Left ventricle myocardium inferior (tissue), 1 donor: ENCODE data around the gene GNAI3. TPM values are rescaled to one million over a fixed set of nuclear protein-coding genes. Genes with fewer than 3 reads are reported as not detected.

Experiments
- DNase-seq: peaks from one replicate; pipeline ENCODE4 v3.0.0-alpha.2; 2020
- H3K27ac ChIP-seq: fragments of 200-600 bp; replicated peaks from 2 replicates; pipeline ENCODE4 v1.8.0; 2021
- H3K27me3 ChIP-seq: fragments of 200-600 bp; 2 replicates; pipeline ENCODE4 v1.8.0; 2021; ENCODE audit warnings: low read depth
- H3K36me3 ChIP-seq: fragments of 200-600 bp; 2 replicates; pipeline ENCODE4 v1.8.0; 2021
- H3K4me1 ChIP-seq: fragments of 200-600 bp; 2 replicates; pipeline ENCODE4 v1.8.0; 2021
- H3K4me3 ChIP-seq: fragments of 200-600 bp; 2 replicates; pipeline ENCODE4 v1.8.0; 2021; ENCODE audit warnings: mild to moderate bottlenecking, moderate library complexity
- H3K9me3 ChIP-seq: fragments of 200-600 bp; replicated peaks from 2 replicates; pipeline ENCODE4 v1.8.0; 2021
- CTCF ChIP-seq: fragments of 200-600 bp; IDR thresholded peaks from 2 replicates; pipeline ENCODE4 v1.8.0; 2021; ENCODE audit warnings: antibody characterized with exemption, mild to moderate bottlenecking, borderline replicate concordance
- intact Hi-C: fragments of 100-400 bp; cut with micrococcal nuclease; formaldehyde crosslinking; loops from one replicate; pipeline ENCODE4 v1.11.0; 2022
- total RNA-seq: library from RNA; stranded (reverse); fragmentation: NEBNext Ultra II Directional; extraction: Animal tissue kit (Norgen Biotek cat#: 25700); gene quantifications from one replicate; pipeline ENCODE4 v1.2.1, GENCODE V29; 2021
- donor health status: DM: no; HTN: yes; CAD: no; lungs with severe emphysema.

Gene GNAI3
- total RNA-seq, 1 donor from 2014 or later: 2.0 TPM

GRCh38 chr1:109667452-109668122, 119.2 kb downstream of the GNAI3 start, which contains the start of gene GSTM2:
Gene GSTM2 (plus strand): TSS chr1:109668057. CDS start chr1:109668116, 59 bp downstream.
- H3K27me3 ChIP-seq: no peaks in the 10 kb centered on the region
- H3K4me3 ChIP-seq: peak within 1 kb of the TSS; percentile 73
- peaks cover 30% of the 10 kb centered on the region for H3K4me1 ChIP-seq
- H3K9me3 ChIP-seq: no peaks in the 10 kb centered on the region
- intact Hi-C loops: no loop called here
- peak within 1 kb of the TSS; percentile 63 for H3K27ac ChIP-seq
- DNase-seq: peak; percentile 96
- no peak for TF ChIP-seq CTCF
- H3K36me3 ChIP-seq: peaks cover 10% of the 10 kb centered on the region

Other genes starting within 250 kb of the GNAI3 start
- 0.22 TPM for gene MYBPHL, start 241.6 kb upstream of the GNAI3 start, total RNA-seq
- gene SORT1, start 150.7 kb upstream of the GNAI3 start, total RNA-seq: 146 TPM
- 49.9 TPM for gene PSMA5, start 122.2 kb upstream of the GNAI3 start, total RNA-seq
- 25.3 TPM for gene SYPL2, start 82.1 kb upstream of the GNAI3 start, total RNA-seq
- gene ATXN7L2, start 64.7 kb upstream of the GNAI3 start, total RNA-seq: 2.1 TPM
- 4.6 TPM for gene CYB561D1, start 54.5 kb upstream of the GNAI3 start, total RNA-seq
- gene AMIGO1, start 38.9 kb upstream of the GNAI3 start, total RNA-seq: 19.4 TPM
- 0.08 TPM for gene GPR61, start 8.7 kb upstream of the GNAI3 start, total RNA-seq
- not detected for gene GNAT2, start 71.0 kb downstream of the GNAI3 start, total RNA-seq
- 12.9 TPM for gene AMPD2, start 71.2 kb downstream of the GNAI3 start, total RNA-seq
- 36.8 TPM for gene GSTM4, start 107.5 kb downstream of the GNAI3 start, total RNA-seq
- 67.3 TPM for gene GSTM2, start 119.4 kb downstream of the GNAI3 start, total RNA-seq
- gene GSTM1, start 139.2 kb downstream of the GNAI3 start, total RNA-seq: not detected
- 2.4 TPM for gene GSTM5, start 163.6 kb downstream of the GNAI3 start, total RNA-seq
- 93.7 TPM for gene GSTM3, start 192.4 kb downstream of the GNAI3 start, total RNA-seq
- 0.11 TPM for gene EPS8L3, start 215.3 kb downstream of the GNAI3 start, total RNA-seq